Panc1 (cell line): ENCODE measurements around the gene ALDOC. TPM values are rescaled to one million over a fixed set of nuclear protein-coding genes. Genes with fewer than 3 reads are reported as not detected.
"Not testable (repeated sequence)": the region's sequence is repeated elsewhere in the genome, so short reads cannot be mapped to it uniquely, and the experiment has no call there.

Source experiments
- ATAC-seq: fragments of 200-7000 bp; cut with Tn5 transposase; 2 replicates; pipeline ENCODE4 v1.9.1; 2020; ENCODE audit warnings: mild to moderate bottlenecking, moderate library complexity
- BruUV-seq: library from RNA; stranded (reverse); fragments of 400-500 nt; replicated peaks from 2 replicates; lab custom pipeline; 2021; lab: Mats Ljungman, UMichigan
- CTCF ChIA-PET: fragments of 300-600 bp; sonication (Branson Sonifier 250); formaldehyde crosslinking; loops from one replicate; lab custom pipeline; 2022; ENCODE audit warnings: antibody characterized with exemption; lab: Charles Lee
- POLR2A ChIA-PET: fragments of 300-600 bp; sonication (Branson Sonifier 250); formaldehyde crosslinking; loops from one replicate; lab custom pipeline; 2022; ENCODE audit warnings: antibody characterized with exemption; lab: Charles Lee
- DNase-seq: peaks from one replicate; pipeline ENCODE4 v3.0.0-alpha.2; 2010; ENCODE audit warnings: low read depth, low spot score
- H3K27ac ChIP-seq: 2 replicates; pipeline ENCODE4 v1.5.1; 2011; ENCODE audit warnings: mild to moderate bottlenecking, low read length, inconsistent platforms
- H3K27me3 ChIP-seq: fragments of 200-500 bp; sonication (Bioruptor generic); 2 replicates; pipeline ENCODE4 v1.6.0; 2014; ENCODE audit warnings: low read length, inconsistent platforms; ENCODE audit not compliant: control insufficient read depth, insufficient read depth
- H3K36me3 ChIP-seq: fragments of 200-500 bp; sonication (Bioruptor generic); 2 replicates; pipeline ENCODE4 v1.5.1; 2014; ENCODE audit warnings: inconsistent platforms, mild to moderate bottlenecking, low read length, moderate library complexity; ENCODE audit not compliant: control insufficient read depth, insufficient read depth
- H3K4me1 ChIP-seq: 2 replicates; pipeline ENCODE4 v1.5.1; 2011; ENCODE audit warnings: inconsistent platforms, mild to moderate bottlenecking, low read length, moderate library complexity; ENCODE audit not compliant: control insufficient read depth, insufficient read depth
- H3K4me3 ChIP-seq, 2 experiments: 2 replicates each; pipeline ENCODE4 v1.5.1; 2011 to 2012; ENCODE audit warnings: low read depth in 2 of 2, low read length in 2 of 2, mild to moderate bottlenecking in 2 of 2, inconsistent platforms in 1 of 2, moderate library complexity in 1 of 2
- H3K9me3 ChIP-seq: fragments of 200-500 bp; sonication (Bioruptor generic); 2 replicates; pipeline ENCODE4 v1.5.1; 2014; ENCODE audit warnings: low read depth, mild to moderate bottlenecking, inconsistent platforms, low read length, moderate library complexity; ENCODE audit not compliant: control insufficient read depth, insufficient read depth
- CTCF ChIP-seq: fragments of 450-650 bp; IDR thresholded peaks from 2 replicates; pipeline ENCODE4 v1.5.1; 2017; ENCODE audit warnings: mild to moderate bottlenecking
- POLR2AphosphoS5 ChIP-seq: IDR thresholded peaks from 2 replicates; pipeline ENCODE4 v1.6.1; 2012; ENCODE audit warnings: mild to moderate bottlenecking, low read depth, low read length, moderate library complexity
- TCF7L2 ChIP-seq: IDR thresholded peaks from 2 replicates; pipeline ENCODE4 v1.6.1; 2011; ENCODE audit warnings: mild to moderate bottlenecking, low read depth, low read length, inconsistent platforms
- in situ Hi-C: cut with HindIII; loops from 2 replicates; pipeline ENCODE4 v1.10.0; 2016; ENCODE audit warnings: low sequenced_read_pairs, low pct_unique_long_range_greater_than_20kb
- intact Hi-C: fragments of 100-400 bp; cut with micrococcal nuclease; formaldehyde crosslinking; loops from one replicate; pipeline ENCODE4 v1.10.0; 2022; ENCODE audit not compliant: unreplicated experiment
- total RNA-seq: library from RNA; stranded (reverse); gene quantifications from one replicate; pipeline ENCODE4 v1.2.1, GENCODE V29; 2021; ENCODE audit not compliant: unreplicated experiment
- TF ChIP-seq, protein P1 (sequence below), 2 experiments: IDR thresholded peaks; 2 replicates each; pipeline ENCODE4 v1.6.1; 2011 to 2012; ENCODE audit warnings: low read depth in 2 of 2, control low read depth in 1 of 2, low read length in 1 of 2, mild to moderate bottlenecking in 1 of 2, moderate library complexity in 1 of 2; ENCODE audit not compliant: insufficient read depth in 1 of 2

ALDOC gene
- total RNA-seq, 1 experiment from 2014 or later = 13.4 TPM

GRCh38 chr17:28612936-28613872 is 36.5 kb upstream of the ALDOC start:
- no peaks in the 10 kb centered on the region for H3K27me3 ChIP-seq
- no TSS peak for BruUV-seq
- no peaks in the 10 kb centered on the region for H3K9me3 ChIP-seq
- ChIA-PET CTCF (interaction anchor here (0.6 to 1.2 kb wide), 3 partner anchors 10 to 477 kb away, joined by 3 read pairs; no protein-coding TSS in a partner anchor), POLR2A (interaction anchor here (0.6 kb wide), 1 partner anchor 33 kb away, joined by 3 read pairs; no protein-coding TSS in a partner anchor)
- intact Hi-C loops = no loop called here
- no peak overlapping the region for H3K4me3 ChIP-seq
- ATAC-seq (peak; percentile 57; the same call in 1 of the 2 replicates), DNase-seq (peak; percentile 24)
- H3K27ac ChIP-seq = no peak overlapping the region
- in situ Hi-C loops = no loop called here
- peaks cover 25% of the 10 kb centered on the region for H3K36me3 ChIP-seq
- no peaks in the 10 kb centered on the region for H3K4me1 ChIP-seq
- TF ChIP-seq CTCF (peak; percentile 82), TCF7L2 (no peak)

DNA sequence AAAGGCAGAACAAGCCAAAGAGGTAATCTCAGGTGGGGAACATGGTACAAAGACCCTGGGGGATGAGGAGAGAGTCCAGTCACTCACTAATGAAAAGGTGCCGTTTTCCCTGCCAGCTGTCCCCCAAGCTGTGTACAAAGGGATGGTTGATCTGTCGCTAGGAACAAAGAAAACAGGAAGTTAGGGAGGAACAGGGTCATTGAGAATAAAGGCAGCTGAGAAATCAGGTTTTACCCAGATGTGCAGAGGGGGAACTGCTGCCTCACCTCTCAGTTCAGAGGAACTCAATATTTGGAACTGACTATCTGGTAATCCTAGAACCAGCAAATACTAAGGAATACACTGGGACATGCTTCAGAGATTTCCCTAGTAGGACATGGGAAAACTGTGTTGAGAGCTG is 35.8 kb upstream of the ALDOC start:
- Histone ChIP-seq H3K27me3 (no peaks in the 10 kb centered on the region), H3K4me1 (no peaks in the 10 kb centered on the region), H3K4me3 (no peak overlapping the region), H3K9me3 (no peaks in the 10 kb centered on the region), H3K27ac (no peak overlapping the region), H3K36me3 (peaks cover 23% of the 10 kb centered on the region)
- ATAC-seq (peak; percentile 3; the same call in 1 of the 2 replicates), DNase-seq (no peak)
- in situ Hi-C loops = no loop called here
- TF ChIP-seq CTCF = no peak
- intact Hi-C loops = no loop called here
- POLR2A ChIA-PET = interaction anchor here (0.6 kb wide), 1 partner anchor 32 kb away, joined by 3 read pairs; no protein-coding TSS in a partner anchor
- BruUV-seq = no TSS peak
- CTCF ChIA-PET = interaction anchor here (1.2 kb wide), 1 partner anchor 10 kb away, joined by 3 read pairs; no protein-coding TSS in a partner anchor

DNA sequence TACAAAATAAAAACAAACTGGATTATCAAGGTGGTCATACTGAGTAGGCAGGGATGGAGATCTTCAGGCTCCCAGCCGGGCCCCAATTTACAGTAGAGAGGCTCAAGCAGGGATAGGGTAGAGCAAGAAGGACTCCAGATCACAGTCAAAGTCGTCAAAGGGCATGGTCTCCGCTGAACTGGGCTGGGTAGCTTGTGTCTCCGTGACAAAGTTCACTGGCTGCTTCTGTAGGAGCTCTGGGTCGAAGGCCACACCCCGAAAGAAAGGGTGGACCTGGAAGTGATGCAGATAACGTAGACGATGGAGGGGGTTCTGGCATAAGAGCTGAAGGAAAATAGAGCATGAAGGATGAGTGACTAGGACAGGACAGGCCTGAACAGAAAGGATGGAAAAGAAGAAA is 33.7 kb upstream of the ALDOC start:
- ATAC-seq = no peak
- Histone ChIP-seq H3K4me3 (no peak overlapping the region), H3K9me3 (no peaks in the 10 kb centered on the region), H3K27ac (no peak overlapping the region), H3K27me3 (no peaks in the 10 kb centered on the region), H3K36me3 (peaks cover 5% of the 10 kb centered on the region; the same call in 1 of the 2 replicates), H3K4me1 (no peaks in the 10 kb centered on the region)
- ChIA-PET CTCF (no interaction called here), POLR2A (interaction anchor here (0.6 kb wide), 1 partner anchor 63 kb away, joined by 3 read pairs; no protein-coding TSS in a partner anchor)
- no TSS peak for BruUV-seq
- 0 out of 2 replicates have a peak, but pooled peaks have one; percentile 6 for TF ChIP-seq POLR2AphosphoS5
- TF ChIP-seq, protein P1, sequence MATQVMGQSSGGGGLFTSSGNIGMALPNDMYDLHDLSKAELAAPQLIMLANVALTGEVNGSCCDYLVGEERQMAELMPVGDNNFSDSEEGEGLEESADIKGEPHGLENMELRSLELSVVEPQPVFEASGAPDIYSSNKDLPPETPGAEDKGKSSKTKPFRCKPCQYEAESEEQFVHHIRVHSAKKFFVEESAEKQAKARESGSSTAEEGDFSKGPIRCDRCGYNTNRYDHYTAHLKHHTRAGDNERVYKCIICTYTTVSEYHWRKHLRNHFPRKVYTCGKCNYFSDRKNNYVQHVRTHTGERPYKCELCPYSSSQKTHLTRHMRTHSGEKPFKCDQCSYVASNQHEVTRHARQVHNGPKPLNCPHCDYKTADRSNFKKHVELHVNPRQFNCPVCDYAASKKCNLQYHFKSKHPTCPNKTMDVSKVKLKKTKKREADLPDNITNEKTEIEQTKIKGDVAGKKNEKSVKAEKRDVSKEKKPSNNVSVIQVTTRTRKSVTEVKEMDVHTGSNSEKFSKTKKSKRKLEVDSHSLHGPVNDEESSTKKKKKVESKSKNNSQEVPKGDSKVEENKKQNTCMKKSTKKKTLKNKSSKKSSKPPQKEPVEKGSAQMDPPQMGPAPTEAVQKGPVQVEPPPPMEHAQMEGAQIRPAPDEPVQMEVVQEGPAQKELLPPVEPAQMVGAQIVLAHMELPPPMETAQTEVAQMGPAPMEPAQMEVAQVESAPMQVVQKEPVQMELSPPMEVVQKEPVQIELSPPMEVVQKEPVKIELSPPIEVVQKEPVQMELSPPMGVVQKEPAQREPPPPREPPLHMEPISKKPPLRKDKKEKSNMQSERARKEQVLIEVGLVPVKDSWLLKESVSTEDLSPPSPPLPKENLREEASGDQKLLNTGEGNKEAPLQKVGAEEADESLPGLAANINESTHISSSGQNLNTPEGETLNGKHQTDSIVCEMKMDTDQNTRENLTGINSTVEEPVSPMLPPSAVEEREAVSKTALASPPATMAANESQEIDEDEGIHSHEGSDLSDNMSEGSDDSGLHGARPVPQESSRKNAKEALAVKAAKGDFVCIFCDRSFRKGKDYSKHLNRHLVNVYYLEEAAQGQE (IDR thresholded peaks at IDR 0.05; ENCODE audit: insufficient read depth in 1 of 2, low read depth in 2 of 2, low read length in 1 of 2) = no peak
- DNase-seq = no peak
- intact Hi-C loops (no loop called here), in situ Hi-C loops (no loop called here)

GRCh38 chr17:28604031-28604430 is 27.3 kb upstream of the ALDOC start:
- DNase-seq, H3K9me3 ChIP-seq, in situ Hi-C loops, intact Hi-C loops, H3K27ac ChIP-seq, H3K27me3 ChIP-seq, H3K36me3 ChIP-seq, H3K4me3 ChIP-seq, ATAC-seq, H3K4me1 ChIP-seq, CTCF ChIA-PET, BruUV-seq, POLR2A ChIA-PET: not testable (repeated sequence)
